Endothelial cell of umbilical vein (primary cell): ENCODE data around the gene NT5DC2. TPM values are rescaled to one million over a fixed set of nuclear protein-coding genes. Genes with fewer than 3 reads are reported as not detected.

Experiments
- BruUV-seq: library from RNA; stranded (reverse); fragments of 400-500 nt; replicated peaks from 2 replicates; lab custom pipeline; 2021; lab: Mats Ljungman, UMichigan
- CTCF ChIA-PET: fragments of 300-600, 350-600 bp; sonication (Branson Sonifier 250); formaldehyde crosslinking; loops from one replicate; lab custom pipeline; 2021; ENCODE audit warnings: antibody characterized with exemption, inconsistent platforms; lab: Charles Lee
- POLR2A ChIA-PET: fragments of 300-600, 350-600 bp; sonication (Branson Sonifier 250); formaldehyde crosslinking; loops from one replicate; lab custom pipeline; 2021; ENCODE audit warnings: antibody characterized with exemption, inconsistent platforms; lab: Charles Lee
- DNase-seq: peaks from one replicate; pipeline ENCODE4 v3.0.0-alpha.2; 2011; ENCODE audit warnings: low read depth, low spot score
- FAIRE-seq: peaks from 2 replicates; lab custom pipeline; 2011; peaks lifted over from hg19 to GRCh38; lab: Jason Lieb, UNC
- H2AFZ ChIP-seq: 2 replicates; pipeline ENCODE4 v1.6.0; 2012; ENCODE audit warnings: low read depth, low read length, control low read depth, inconsistent platforms
- H3K27ac ChIP-seq: 2 replicates; pipeline ENCODE4 v1.5.1; 2011; ENCODE audit warnings: low read depth, mild to moderate bottlenecking, control low read depth, low read length, moderate library complexity; ENCODE audit not compliant: insufficient read depth
- H3K27me3 ChIP-seq, 2 experiments: 2 replicates each; pipeline versions ENCODE4 v1.6.0 to v1.6.1; 2011; ENCODE audit warnings: low read length in 2 of 2, mixed read lengths in 1 of 2; ENCODE audit not compliant: control insufficient read depth in 2 of 2, insufficient read depth in 2 of 2
- H3K36me3 ChIP-seq, 2 experiments: 2 replicates in 1 of 2; 3 replicates in 1 of 2; pipeline ENCODE4 v1.5.1; 2011; ENCODE audit warnings: low read length in 2 of 2, mild to moderate bottlenecking in 1 of 2, moderate library complexity in 1 of 2; ENCODE audit not compliant: control insufficient read depth in 2 of 2, insufficient read depth in 2 of 2; ENCODE audit errors: extremely low read depth in 1 of 2
- H3K4me1 ChIP-seq: 3 replicates; pipeline ENCODE4 v1.5.1; 2011; ENCODE audit warnings: mild to moderate bottlenecking, low read length; ENCODE audit not compliant: control insufficient read depth, insufficient read depth; ENCODE audit errors: extremely low read depth
- H3K4me2 ChIP-seq: 2 replicates; pipeline ENCODE4 v1.6.1; 2011; ENCODE audit warnings: low read length, control low read depth, mixed read lengths; ENCODE audit not compliant: insufficient read depth
- H3K4me3 ChIP-seq, 3 experiments: fragments of 200-600 bp in 1 of 3; sonication (generic), shearing (Covaris generic) in 1 of 3; replicated peaks in 1 of 3; 2 replicates each; pipeline ENCODE4 v1.5.1; 2011 to 2016; ENCODE audit warnings: control low read depth in 3 of 3, low read length in 3 of 3, mild to moderate bottlenecking in 2 of 3, inconsistent platforms in 1 of 3, low read depth in 1 of 3, moderate library complexity in 1 of 3; ENCODE audit not compliant: insufficient read depth in 1 of 3
- H3K79me2 ChIP-seq: 2 replicates; pipeline ENCODE4 v1.6.0; 2012; ENCODE audit warnings: low read length, inconsistent platforms; ENCODE audit not compliant: control insufficient read depth, insufficient read depth
- H3K9ac ChIP-seq: replicated peaks from 2 replicates; pipeline ENCODE3; 2011; ENCODE audit warnings: low read length, control low read depth; ENCODE audit not compliant: insufficient read depth; ENCODE audit errors: extremely low read depth
- H3K9me1 ChIP-seq: replicated peaks from 3 replicates; pipeline ENCODE4 v1.6.0; 2011; ENCODE audit warnings: mild to moderate bottlenecking, low read length; ENCODE audit not compliant: control insufficient read depth, insufficient read depth; ENCODE audit errors: extremely low read depth
- H3K9me3 ChIP-seq: replicated peaks from 2 replicates; pipeline ENCODE4 v1.5.1; 2012; ENCODE audit warnings: low read length, inconsistent platforms; ENCODE audit not compliant: control insufficient read depth, insufficient read depth
- H4K20me1 ChIP-seq: replicated peaks from 2 replicates; pipeline ENCODE3; 2011; ENCODE audit warnings: mild to moderate bottlenecking, low read length; ENCODE audit not compliant: control insufficient read depth, insufficient read depth; ENCODE audit errors: extremely low read depth
- CTCF ChIP-seq, 2 donors: IDR thresholded peaks; 1 replicate in 1 of 2; 2 replicates in 1 of 2; pipeline ENCODE4 v1.5.1; 2011; ENCODE audit warnings: low read length in 2 of 2, mild to moderate bottlenecking in 2 of 2, moderate library complexity in 2 of 2, control low read depth in 1 of 2, inconsistent platforms in 1 of 2, low read depth in 1 of 2; ENCODE audit not compliant: insufficient read depth in 1 of 2; ENCODE audit errors: extremely low read depth in 1 of 2
- FOS ChIP-seq: IDR thresholded peaks from 2 replicates; pipeline ENCODE4 v1.6.1; 2011; ENCODE audit warnings: mild to moderate bottlenecking, low read length, moderate library complexity, borderline replicate concordance; ENCODE audit not compliant: insufficient read depth
- JUN ChIP-seq: IDR thresholded peaks from 2 replicates; pipeline ENCODE4 v1.6.1; 2011; ENCODE audit warnings: borderline replicate concordance, low read depth; ENCODE audit not compliant: insufficient read length, insufficient read depth
- dilution Hi-C: fragments of 300-500 bp; cut with MboI; formaldehyde crosslinking; loops from one replicate; pipeline ENCODE4 v1.15.0; 2019; ENCODE audit warnings: low sequenced_read_pairs; ENCODE audit not compliant: extremely low pct_ligation_motif_present
- intact Hi-C: fragments of 100-400 bp; cut with micrococcal nuclease; formaldehyde crosslinking; loops from one replicate; pipeline ENCODE4 v1.10.0; 2022
- polyA plus RNA-seq, 4 experiments: library from polyadenylated mRNA; depleted of rRNA in 3 of 4; stranded (reverse) in 3 of 4; unstranded in 1 of 4; fragments of >200 nt; gene quantifications; 2 replicates each; pipeline versions ENCODE4 v1.2.1 to v1.2.3, GENCODE V29; 2011 to 2012; ENCODE audit warnings: missing spikeins in 1 of 4
- total RNA-seq: library from RNA; stranded (reverse); gene quantifications from 2 replicates; pipeline ENCODE4 v1.2.3, GENCODE V29; 2021

NT5DC2 gene
- total and polyA plus RNA-seq, 2 donors (not counting 3 experiments of a cell fraction or from before 2014, with no cell fraction given): 298 to 402 TPM

- dilution Hi-C loops (no loop called here), intact Hi-C loops (no loop called here)
- Histone ChIP-seq H3K4me2 (peak overlapping the region; percentile 69), H3K9me1 (no peaks in the 10 kb centered on the region), H3K36me3 (peaks cover 0 to 4% of the 10 kb centered on the region in 2 experiments), H3K4me1 (peaks cover 38% of the 10 kb centered on the region), H3K9ac (peak overlapping the region; percentile 80), H2AFZ (no peak overlapping the region), H3K9me3 (no peaks in the 10 kb centered on the region), H3K79me2 (peaks cover 43% of the 10 kb centered on the region), H3K27ac (peak overlapping the region; percentile 57), H4K20me1 (no peaks in the 10 kb centered on the region), H3K27me3 (no peaks in the 10 kb centered on the region), H3K4me3 (peak overlapping the region; percentile 37 to 74 (median 48))
- no peak for TF ChIP-seq FOS
- TF ChIP-seq JUN: no peak
- TF ChIP-seq CTCF (IDR thresholded peaks at IDR 0.05; ENCODE audit: extremely low read depth in 1 of 2, insufficient read depth in 1 of 2, low read depth in 1 of 2, low read length in 2 of 2): peak in 1 of 2 donors; percentile 2
- FAIRE-seq (no peak), DNase-seq (no peak)
- no TSS peak for BruUV-seq
- ChIA-PET CTCF (no interaction called here), POLR2A (interaction anchor here (0.6 kb wide), 1 partner anchor 45 kb away, joined by 4 read pairs; no protein-coding TSS in a partner anchor)
These were observed 3.5 kb upstream of the NT5DC2 start for GRCh38 chr3:52537165-52537620.
